IMR-90 (cell line): ENCODE data around the gene TEAD1. TPM values are rescaled to one million over a fixed set of nuclear protein-coding genes. Genes with fewer than 3 reads are reported as not detected.

ENCODE experiments used
- ATAC-seq: fragments of 200-7000 bp; cut with Tn5 transposase; 2 replicates; pipeline ENCODE4 v1.9.1; 2020; ENCODE audit warnings: low read depth, mild to moderate bottlenecking, moderate library complexity
- BruUV-seq: library from RNA; stranded (reverse); fragments of 400-500 nt; replicated peaks from 2 replicates; lab custom pipeline; 2021; lab: Mats Ljungman, UMichigan
- CTCF ChIA-PET: fragments of 300-600 bp; formaldehyde crosslinking; extraction: SDS; loops from one replicate; lab custom pipeline; 2021; ENCODE audit warnings: antibody characterized with exemption; lab: Yijun Ruan, JAX
- POLR2A ChIA-PET: fragments of 300-600 bp; sonication (Branson Sonifier 250); formaldehyde crosslinking; loops from one replicate; lab custom pipeline; 2022; ENCODE audit warnings: antibody characterized with exemption; ENCODE audit not compliant: unreplicated experiment; lab: Charles Lee
- DNase-seq: peaks from one replicate; pipeline ENCODE4 v3.0.0; 2013
- H2AFZ ChIP-seq: replicated peaks from 2 replicates; pipeline ENCODE3; 2013; ENCODE audit warnings: low read length, mild to moderate bottlenecking; ENCODE audit not compliant: poor library complexity
- H2AK5ac ChIP-seq: 2 replicates; pipeline ENCODE4 v1.6.1; 2013; ENCODE audit warnings: low read depth, low read length, inconsistent platforms
- H2AK9ac ChIP-seq: replicated peaks from 2 replicates; pipeline ENCODE3; 2013; ENCODE audit warnings: mild to moderate bottlenecking, low read depth, low read length, moderate library complexity; ENCODE audit not compliant: poor library complexity
- H2BK120ac ChIP-seq: 2 replicates; pipeline ENCODE4 v1.6.1; 2013; ENCODE audit warnings: low read depth, low read length, inconsistent platforms
- H2BK15ac ChIP-seq: 3 replicates; pipeline ENCODE4 v1.6.1; 2013; ENCODE audit warnings: low read depth, low read length, inconsistent platforms
- H2BK20ac ChIP-seq: 2 replicates; pipeline ENCODE4 v1.6.1; 2013; ENCODE audit warnings: low read depth, mild to moderate bottlenecking, inconsistent platforms, low read length, moderate library complexity
- H2BK5ac ChIP-seq: 2 replicates; pipeline ENCODE4 v1.6.1; 2013; ENCODE audit warnings: mild to moderate bottlenecking, low read depth, low read length, inconsistent platforms; ENCODE audit not compliant: poor library complexity, severe bottlenecking
- H3K14ac ChIP-seq: replicated peaks from 2 replicates; pipeline ENCODE4 v1.6.1; 2013; ENCODE audit warnings: low read depth, low read length, inconsistent platforms
- H3K18ac ChIP-seq: 2 replicates; pipeline ENCODE4 v1.6.1; 2013; ENCODE audit warnings: low read depth, low read length, control low read depth
- H3K23ac ChIP-seq: 2 replicates; pipeline ENCODE4 v1.6.1; 2013; ENCODE audit warnings: low read depth, low read length, inconsistent platforms
- H3K27ac ChIP-seq: 2 replicates; pipeline ENCODE4 v1.5.1; 2013; ENCODE audit warnings: mild to moderate bottlenecking, control low read depth, low read length; ENCODE audit not compliant: insufficient read depth
- H3K27me3 ChIP-seq: 2 replicates; pipeline ENCODE4 v1.6.1; 2013; ENCODE audit warnings: low read length; ENCODE audit not compliant: control insufficient read depth, insufficient read depth
- H3K36me3 ChIP-seq: 2 replicates; pipeline ENCODE4 v1.6.1; 2013; ENCODE audit warnings: low read length, mixed read lengths; ENCODE audit not compliant: control insufficient read depth, insufficient read depth
- H3K4ac ChIP-seq: 2 replicates; pipeline ENCODE4 v1.6.1; 2013; ENCODE audit warnings: low read depth, low read length, inconsistent platforms
- H3K4me1 ChIP-seq: 2 replicates; pipeline ENCODE4 v1.6.1; 2013; ENCODE audit warnings: low read length, mixed read lengths; ENCODE audit not compliant: control insufficient read depth, insufficient read depth
- H3K4me2 ChIP-seq: 2 replicates; pipeline ENCODE4 v1.6.1; 2013; ENCODE audit warnings: low read depth, mild to moderate bottlenecking, control low read depth, low read length, moderate library complexity
- H3K4me3 ChIP-seq: 2 replicates; pipeline ENCODE4 v1.5.1; 2013; ENCODE audit warnings: low read depth, mild to moderate bottlenecking, control low read depth, low read length, moderate library complexity; ENCODE audit not compliant: insufficient read depth
- H3K56ac ChIP-seq: 2 replicates; pipeline ENCODE4 v1.6.1; 2013; ENCODE audit warnings: low read length, inconsistent platforms; ENCODE audit not compliant: insufficient read depth; ENCODE audit errors: extremely low read depth
- H3K79me1 ChIP-seq, 2 experiments: 2 replicates each; pipeline ENCODE4 v1.6.1; 2013; ENCODE audit warnings: low read length in 2 of 2, inconsistent platforms in 1 of 2, low read depth in 1 of 2
- H3K9ac ChIP-seq: 2 replicates; pipeline ENCODE4 v1.6.1; 2013; ENCODE audit warnings: low read depth, low read length, control low read depth
- H3K9me1 ChIP-seq: 2 replicates; pipeline ENCODE4 v1.6.1; 2013; ENCODE audit warnings: low read length, inconsistent platforms; ENCODE audit not compliant: insufficient read depth
- H3K9me3 ChIP-seq: 2 replicates; pipeline ENCODE4 v1.6.1; 2013; ENCODE audit warnings: low read length; ENCODE audit not compliant: control insufficient read depth, insufficient read depth
- H4K20me1 ChIP-seq: 2 replicates; pipeline ENCODE4 v1.6.1; 2013; ENCODE audit warnings: low read length, inconsistent platforms; ENCODE audit not compliant: insufficient read depth
- H4K5ac ChIP-seq: 2 replicates; pipeline ENCODE4 v1.6.1; 2013; ENCODE audit warnings: mild to moderate bottlenecking, low read depth, low read length, control low read depth
- H4K8ac ChIP-seq, 2 experiments: 2 replicates each; pipeline ENCODE4 v1.6.1; 2013; ENCODE audit warnings: low read depth in 2 of 2, low read length in 2 of 2, control low read depth in 1 of 2, inconsistent platforms in 1 of 2
- H4K91ac ChIP-seq: 2 replicates; pipeline ENCODE4 v1.6.1; 2013; ENCODE audit warnings: low read depth, low read length, inconsistent platforms; ENCODE audit not compliant: insufficient read depth
- BHLHE40 ChIP-seq: fragments of 150-350 bp; IDR thresholded peaks from 2 replicates; pipeline ENCODE4 v1.6.1; 2016; ENCODE audit warnings: mild to moderate bottlenecking, low read depth, low read length
- CEBPB ChIP-seq: IDR thresholded peaks from 2 replicates; pipeline ENCODE4 v1.6.1; 2012; ENCODE audit warnings: low read depth, low read length, improper control_type of control experiment
- MAFK ChIP-seq: IDR thresholded peaks from 2 replicates; pipeline ENCODE4 v1.6.1; 2012; ENCODE audit warnings: low read depth, low read length, improper control_type of control experiment
- MAZ ChIP-seq: IDR thresholded peaks from 2 replicates; pipeline ENCODE4 v1.6.1; 2012; ENCODE audit warnings: low read depth, mild to moderate bottlenecking, low read length, improper control_type of control experiment, moderate library complexity, borderline replicate concordance
- NFE2L2 ChIP-seq: fragments of 150-350 bp; IDR thresholded peaks from 2 replicates; pipeline ENCODE4 v1.6.1; 2016; ENCODE audit warnings: low read depth, mild to moderate bottlenecking, low read length
- WGBS, 2 experiments: methylation state at CpG; one replicate each; pipeline versions ENCODE4 v1.1.5 to v1.1.7; 2013; ENCODE audit warnings: missing lambda C conversion rate in 2 of 2; ENCODE audit not compliant: insufficient read length in 1 of 2; ENCODE audit errors: extremely low coverage in 2 of 2; 5-methylcytosine and 5-hydroxymethylcytosine counted together
- dilution Hi-C: fragments of 300-500 bp; cut with HindIII; formaldehyde crosslinking; loops from one replicate; pipeline ENCODE4 v1.14.3; 2018; ENCODE audit warnings: low sequenced_read_pairs; ENCODE audit not compliant: unreplicated experiment
- in situ Hi-C: fragments of 300-500 bp; cut with MboI; formaldehyde crosslinking; loops from 3 replicates; pipeline ENCODE4 v1.14.3; 2019; ENCODE audit warnings: low sequenced_read_pairs, inconsistent platforms, mixed read lengths
- intact Hi-C: fragments of 100-400 bp; cut with micrococcal nuclease; formaldehyde crosslinking; loops from 2 replicates; pipeline ENCODE4 v1.10.0; 2022
- polyA plus RNA-seq, 3 experiments: library from polyadenylated mRNA; depleted of rRNA; stranded (reverse); fragments of >200 nt; gene quantifications; 2 replicates each; pipeline ENCODE4 v1.2.3, GENCODE V29; 2012; ENCODE audit warnings: low replicate concordance in 1 of 3
- total RNA-seq: library from RNA; depleted of rRNA; stranded (reverse); fragments of >200 nt; gene quantifications from 2 replicates; pipeline ENCODE4 v1.2.3, GENCODE V29; 2012
- TF ChIP-seq, protein P1 (sequence below): conservative IDR thresholded peaks from 2 replicates; pipeline ENCODE4 v1.5.1; 2012; ENCODE audit warnings: mild to moderate bottlenecking, low read depth, low read length, improper control_type of control experiment
- TF ChIP-seq, protein P2 (sequence below): fragments of 150-350 bp; IDR thresholded peaks from 2 replicates; pipeline ENCODE4 v1.6.1; 2016; ENCODE audit warnings: low read depth, mild to moderate bottlenecking, low read length, moderate library complexity, borderline replicate concordance

Gene TEAD1
- total and polyA plus RNA-seq, 2 of the 4 experiments (the other 2 are of a cell fraction), result 51.8 to 69.2 TPM

DNA sequence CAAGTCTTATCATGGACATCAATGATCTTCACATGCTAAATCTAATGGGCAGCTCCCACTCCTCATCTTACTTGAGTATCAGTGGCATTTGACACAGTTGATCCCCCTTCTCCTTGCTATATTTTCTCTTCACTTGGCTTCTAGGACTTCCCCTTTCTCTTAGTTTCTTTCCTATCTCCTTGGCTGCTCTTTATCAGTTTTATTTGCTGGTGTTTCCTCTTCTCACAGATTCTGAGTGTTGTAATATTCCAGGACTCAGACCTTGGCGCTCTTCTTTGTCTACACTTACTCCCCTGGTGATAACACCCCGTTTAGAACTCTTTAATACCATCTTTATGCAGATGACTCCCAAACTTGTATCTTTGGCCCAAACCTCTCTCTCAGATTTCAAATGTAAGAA, 301.0 kb downstream of the TEAD1 start:
- ChIA-PET CTCF (interaction anchor here (1.0 kb wide), 1 partner anchor 10 kb away, joined by 3 read pairs; no protein-coding TSS in a partner anchor), POLR2A (no interaction called here)
- Histone ChIP-seq H2BK20ac (no peak overlapping the region), H2BK15ac (no peak overlapping the region), H4K8ac (no peak overlapping the region), H3K9me3 (peaks cover 3% of the 10 kb centered on the region; the same call in 1 of the 2 replicates), H3K9ac (no peak overlapping the region), H3K18ac (no peak overlapping the region), H3K14ac (no peak overlapping the region), H2AK5ac (no peak overlapping the region), H3K4me1 (no peaks in the 10 kb centered on the region), H2AK9ac (no peak overlapping the region), H3K27ac (no peak overlapping the region), H3K4me2 (no peak overlapping the region), H4K5ac (no peak overlapping the region), H3K36me3 (no peaks in the 10 kb centered on the region), H4K91ac (no peak overlapping the region), H4K20me1 (no peaks in the 10 kb centered on the region; the same call in 1 of the 2 replicates), H3K56ac (no peak overlapping the region), H3K4me3 (no peak overlapping the region), H3K4ac (no peak overlapping the region), H2AFZ (no peak overlapping the region), H2BK120ac (no peak overlapping the region), H3K79me1 (no peaks in the 10 kb centered on the region), H3K27me3 (peaks cover 54% of the 10 kb centered on the region), H3K9me1 (no peaks in the 10 kb centered on the region), H3K23ac (no peak overlapping the region), H2BK5ac (no peak overlapping the region)
- no CpG with 5 or more reads among the region's 2 CpGs for WGBS, 2 experiments
- DNase-seq (no peak), ATAC-seq (no peak)
- BruUV-seq, result no TSS peak
- intact Hi-C loops, result no loop called here
- dilution Hi-C loops, result no loop called here
- in situ Hi-C loops, result no loop called here
- TF ChIP-seq MAZ (no peak), BHLHE40 (no peak), MAFK (no peak), CEBPB (no peak), NFE2L2 (no peak)
- TF ChIP-seq, protein P1, sequence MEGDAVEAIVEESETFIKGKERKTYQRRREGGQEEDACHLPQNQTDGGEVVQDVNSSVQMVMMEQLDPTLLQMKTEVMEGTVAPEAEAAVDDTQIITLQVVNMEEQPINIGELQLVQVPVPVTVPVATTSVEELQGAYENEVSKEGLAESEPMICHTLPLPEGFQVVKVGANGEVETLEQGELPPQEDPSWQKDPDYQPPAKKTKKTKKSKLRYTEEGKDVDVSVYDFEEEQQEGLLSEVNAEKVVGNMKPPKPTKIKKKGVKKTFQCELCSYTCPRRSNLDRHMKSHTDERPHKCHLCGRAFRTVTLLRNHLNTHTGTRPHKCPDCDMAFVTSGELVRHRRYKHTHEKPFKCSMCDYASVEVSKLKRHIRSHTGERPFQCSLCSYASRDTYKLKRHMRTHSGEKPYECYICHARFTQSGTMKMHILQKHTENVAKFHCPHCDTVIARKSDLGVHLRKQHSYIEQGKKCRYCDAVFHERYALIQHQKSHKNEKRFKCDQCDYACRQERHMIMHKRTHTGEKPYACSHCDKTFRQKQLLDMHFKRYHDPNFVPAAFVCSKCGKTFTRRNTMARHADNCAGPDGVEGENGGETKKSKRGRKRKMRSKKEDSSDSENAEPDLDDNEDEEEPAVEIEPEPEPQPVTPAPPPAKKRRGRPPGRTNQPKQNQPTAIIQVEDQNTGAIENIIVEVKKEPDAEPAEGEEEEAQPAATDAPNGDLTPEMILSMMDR, result no peak
- TF ChIP-seq, protein P2, sequence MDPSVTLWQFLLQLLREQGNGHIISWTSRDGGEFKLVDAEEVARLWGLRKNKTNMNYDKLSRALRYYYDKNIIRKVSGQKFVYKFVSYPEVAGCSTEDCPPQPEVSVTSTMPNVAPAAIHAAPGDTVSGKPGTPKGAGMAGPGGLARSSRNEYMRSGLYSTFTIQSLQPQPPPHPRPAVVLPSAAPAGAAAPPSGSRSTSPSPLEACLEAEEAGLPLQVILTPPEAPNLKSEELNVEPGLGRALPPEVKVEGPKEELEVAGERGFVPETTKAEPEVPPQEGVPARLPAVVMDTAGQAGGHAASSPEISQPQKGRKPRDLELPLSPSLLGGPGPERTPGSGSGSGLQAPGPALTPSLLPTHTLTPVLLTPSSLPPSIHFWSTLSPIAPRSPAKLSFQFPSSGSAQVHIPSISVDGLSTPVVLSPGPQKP, result no peak
